HG03565 (cell line): ENCODE data around the gene RTTN.

Experiments used
- ATAC-seq: cut with Tn5 transposase; IDR thresholded peaks from one replicate; pipeline ENCODE4 v1.9.1; 2021; ENCODE audit warnings: mild to moderate bottlenecking, moderate library complexity; ENCODE audit not compliant: unreplicated experiment

Gene RTTN

GRCh38 chr18:69953191-69953590 lies 252.3 kb downstream of the RTTN start:
- ATAC-seq: no peak
